Activated CD8-positive, alpha-beta memory T cell treated with anti-CD3 and anti-CD28 coated beads, Interleukin-2, amount 50 U/mL, for 1 hour (primary cell): Measurements from ENCODE around the gene BHMT.
"Not testable (repeated sequence)": the region's sequence is repeated elsewhere in the genome, so short reads cannot be mapped to it uniquely, and the experiment has no call there.

Source experiments
- DNase-seq: peaks from one replicate; pipeline ENCODE4 v3.0.0-alpha.2; 2020; ENCODE audit errors: extremely low read depth

The BHMT gene

DNA sequence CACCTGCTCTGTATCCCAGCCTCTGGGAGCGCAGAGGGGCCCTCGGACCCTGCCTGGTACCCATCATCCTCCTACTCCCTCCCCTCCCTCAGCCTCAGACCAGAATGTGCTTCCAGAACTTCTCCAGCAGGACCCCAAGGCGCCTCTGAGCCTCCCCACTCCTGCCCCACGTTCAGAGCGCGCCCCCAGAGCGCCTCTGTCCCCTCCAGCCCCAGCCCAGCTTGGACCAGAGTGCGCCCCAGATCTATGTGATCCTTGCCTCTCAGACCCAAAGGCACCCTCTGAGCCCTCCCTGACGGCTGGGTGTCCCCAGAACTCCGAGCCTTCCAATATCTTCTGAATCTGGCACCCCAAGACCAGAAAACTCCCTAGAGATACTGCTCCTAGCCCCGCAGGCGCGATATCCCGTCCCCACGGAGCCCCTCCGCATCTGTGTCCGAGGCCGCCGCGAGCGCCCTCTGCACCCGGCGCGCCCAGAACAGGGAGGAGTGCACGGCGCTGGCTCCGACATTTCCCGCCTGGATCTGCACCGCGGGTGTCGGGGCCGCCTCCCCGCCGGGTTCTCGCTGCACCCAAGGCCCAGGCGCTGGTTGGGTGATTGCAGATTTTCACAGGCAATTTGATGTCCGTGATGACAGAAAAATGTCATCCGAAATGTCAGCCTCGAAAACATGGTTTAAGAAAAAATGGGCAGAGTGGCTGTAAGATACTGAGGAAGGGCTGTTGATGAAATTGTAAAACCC is 522 bp downstream of the BHMT start:
- DNase-seq: no peak

DNA sequence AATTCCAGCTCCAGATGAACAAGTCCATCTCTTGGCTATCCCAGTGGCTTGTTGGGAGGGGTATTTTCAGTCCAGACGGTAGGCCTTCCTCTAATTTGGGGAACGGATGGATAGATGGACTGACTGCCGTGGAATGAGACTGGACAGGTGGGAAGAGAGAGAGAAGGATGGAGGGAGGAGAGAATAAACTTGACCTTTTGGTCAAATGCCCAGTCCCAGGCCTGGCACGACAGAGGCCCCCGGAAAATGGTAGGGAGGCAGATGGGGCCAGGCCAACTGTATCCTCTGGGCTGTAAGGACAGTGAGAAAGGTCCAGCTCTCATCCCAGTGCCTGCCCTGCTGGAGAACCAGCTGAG is 1.1 kb downstream of the BHMT start:
- DNase-seq: no peak

DNA sequence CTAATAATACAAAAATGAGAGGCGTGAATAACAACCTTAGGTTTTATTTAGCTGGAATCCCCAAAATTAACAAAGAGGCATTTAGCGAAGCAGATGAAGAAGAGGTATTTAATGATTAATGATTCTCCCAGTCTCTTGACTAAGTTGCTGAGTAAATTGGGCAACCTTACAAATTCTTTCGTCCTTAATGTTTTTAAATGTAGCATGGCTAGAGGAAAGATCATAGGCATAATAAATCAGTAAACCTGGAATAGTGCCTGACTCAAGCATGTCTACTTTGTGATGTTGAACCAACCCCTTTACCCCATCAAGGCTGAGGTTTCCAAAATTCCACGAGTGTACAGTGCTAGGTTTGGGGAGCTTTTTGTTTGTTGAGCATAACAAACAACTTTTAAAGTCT is 7.9 kb downstream of the BHMT start:
- DNase-seq: no peak

DNA sequence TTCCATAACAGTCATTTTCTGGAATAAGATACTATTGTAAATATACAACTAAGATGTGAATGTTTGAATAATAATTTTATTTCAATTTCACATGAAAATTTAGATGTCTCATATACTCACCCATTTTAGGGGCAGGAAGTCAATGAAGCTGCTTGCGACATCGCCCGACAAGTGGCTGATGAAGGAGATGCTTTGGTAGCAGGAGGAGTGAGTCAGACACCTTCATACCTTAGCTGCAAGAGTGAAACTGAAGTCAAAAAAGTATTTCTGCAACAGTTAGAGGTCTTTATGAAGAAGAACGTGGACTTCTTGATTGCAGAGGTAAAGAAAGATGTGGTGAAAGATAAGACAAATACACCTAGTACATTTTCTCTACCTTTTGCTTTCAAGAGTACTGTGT is 8.6 kb downstream of the BHMT start:
- no peak for DNase-seq

DNA sequence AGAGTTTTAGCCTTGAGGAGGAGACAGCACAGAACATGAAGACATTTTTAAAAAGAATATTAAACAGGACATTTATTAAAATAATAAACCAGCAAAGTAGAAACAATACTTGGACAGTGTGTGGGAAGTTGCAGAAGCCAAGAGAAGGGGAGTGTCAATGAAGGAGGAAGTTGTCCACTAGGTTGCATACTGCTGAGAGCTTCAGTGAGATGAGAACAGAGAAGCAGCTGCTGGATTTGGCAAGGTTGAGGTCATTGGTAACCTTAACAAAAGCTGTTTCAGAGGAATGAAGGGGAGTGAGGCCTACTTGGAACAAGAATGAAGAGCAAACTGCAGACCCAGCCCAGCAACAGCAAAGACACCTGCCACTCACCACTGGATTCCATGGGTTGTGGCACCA is 11.4 kb downstream of the BHMT start:
- DNase-seq: no peak

DNA sequence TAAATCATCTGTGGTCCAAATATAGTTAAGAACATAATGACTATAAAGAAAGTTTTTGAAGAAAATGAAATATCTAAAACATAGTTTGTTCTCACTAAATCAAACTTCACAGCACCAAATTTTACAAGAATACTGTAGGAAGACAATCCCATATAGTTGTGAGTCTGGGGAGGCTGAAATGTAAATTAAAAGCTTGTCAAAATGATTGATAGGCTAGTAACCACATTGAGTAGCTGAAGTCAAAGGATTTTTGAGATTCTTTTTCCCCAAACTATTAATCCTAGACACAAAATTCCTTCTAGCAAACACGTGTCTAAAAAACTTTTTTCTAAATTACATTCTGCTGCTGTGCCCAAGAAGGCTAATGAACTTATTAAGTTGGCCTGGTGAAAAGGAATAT is 13.0 kb downstream of the BHMT start:
- no peak for DNase-seq

DNA sequence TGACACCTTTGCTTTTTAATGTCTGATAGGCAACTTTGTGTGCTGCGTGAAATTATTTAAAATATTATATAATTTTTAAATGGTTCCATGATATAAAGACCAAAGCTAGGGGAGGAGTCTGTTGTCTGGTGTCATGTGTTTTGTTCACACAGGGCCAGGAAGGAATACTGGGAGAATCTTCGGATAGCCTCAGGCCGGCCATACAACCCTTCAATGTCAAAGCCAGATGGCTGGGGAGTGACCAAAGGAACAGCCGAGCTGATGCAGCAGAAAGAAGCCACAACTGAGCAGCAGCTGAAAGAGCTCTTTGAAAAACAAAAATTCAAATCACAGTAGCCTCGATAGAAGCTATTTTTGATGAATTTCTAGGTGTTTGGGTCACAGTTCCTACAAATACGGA is 19.2 kb downstream of the BHMT start:
- DNase-seq: no peak

DNA sequence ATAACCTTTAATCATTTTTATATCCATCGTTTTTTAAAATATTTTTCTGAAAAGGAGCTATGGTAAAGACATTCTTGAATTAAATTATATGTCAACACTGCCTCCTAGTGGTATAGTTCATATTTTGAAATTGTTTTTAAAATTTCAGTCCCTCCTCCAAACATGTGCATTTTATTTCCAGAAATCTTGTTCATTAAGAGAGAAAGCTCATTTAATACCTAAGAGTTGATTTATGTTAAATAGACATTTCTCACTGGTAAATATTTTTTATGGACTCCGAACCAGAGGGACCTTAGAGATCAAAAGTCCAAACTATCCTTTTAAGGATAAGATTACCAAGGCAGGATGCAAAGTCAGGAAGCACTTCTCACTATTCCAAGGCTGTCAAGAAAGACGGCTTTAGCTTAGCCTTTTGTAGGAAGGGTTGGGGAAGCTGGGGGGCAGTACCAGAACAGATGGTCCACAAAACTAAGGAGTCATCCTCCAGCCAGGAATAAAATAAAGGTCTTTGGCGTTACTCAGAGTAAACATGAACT is 21.6 kb downstream of the BHMT start:
- no peak for DNase-seq

DNA sequence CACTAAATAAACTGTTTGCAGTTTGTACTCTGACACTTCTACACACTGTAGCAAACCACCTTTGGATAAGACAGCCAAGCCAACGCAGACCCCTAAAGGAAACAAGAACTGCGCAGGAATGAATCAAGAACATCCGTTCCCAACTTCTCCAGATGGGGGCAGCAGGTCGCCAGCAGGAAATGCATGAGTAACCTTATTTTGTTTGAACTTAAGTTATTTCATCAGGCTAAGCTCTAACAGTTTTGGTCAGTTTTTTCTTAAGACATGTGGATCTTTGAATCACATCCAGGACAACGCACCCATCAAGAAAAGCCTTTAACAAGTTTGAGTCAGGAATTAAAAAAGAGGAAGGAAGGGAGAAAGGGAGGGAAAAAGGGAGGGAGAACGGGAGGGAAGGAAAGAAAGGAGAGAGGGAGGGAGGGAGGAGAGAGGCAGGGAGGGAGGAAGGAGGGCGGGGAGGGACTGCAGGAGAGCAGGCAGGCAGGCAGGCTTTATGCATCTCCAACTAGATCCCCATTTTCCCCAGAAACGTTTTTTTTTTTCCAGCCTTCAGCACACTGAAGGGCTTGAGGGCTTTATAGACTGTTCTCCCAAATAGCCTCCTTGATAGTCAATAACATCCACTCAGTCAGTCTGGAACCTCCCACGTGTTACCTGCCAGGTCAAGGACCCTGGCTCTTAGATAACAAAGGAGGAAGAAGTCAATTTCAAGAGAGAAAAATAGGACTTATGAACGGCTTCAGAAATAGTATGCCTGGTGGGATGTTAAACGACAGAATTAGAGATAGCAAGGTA is 22.2 kb downstream of the BHMT start:
- no peak for DNase-seq

DNA sequence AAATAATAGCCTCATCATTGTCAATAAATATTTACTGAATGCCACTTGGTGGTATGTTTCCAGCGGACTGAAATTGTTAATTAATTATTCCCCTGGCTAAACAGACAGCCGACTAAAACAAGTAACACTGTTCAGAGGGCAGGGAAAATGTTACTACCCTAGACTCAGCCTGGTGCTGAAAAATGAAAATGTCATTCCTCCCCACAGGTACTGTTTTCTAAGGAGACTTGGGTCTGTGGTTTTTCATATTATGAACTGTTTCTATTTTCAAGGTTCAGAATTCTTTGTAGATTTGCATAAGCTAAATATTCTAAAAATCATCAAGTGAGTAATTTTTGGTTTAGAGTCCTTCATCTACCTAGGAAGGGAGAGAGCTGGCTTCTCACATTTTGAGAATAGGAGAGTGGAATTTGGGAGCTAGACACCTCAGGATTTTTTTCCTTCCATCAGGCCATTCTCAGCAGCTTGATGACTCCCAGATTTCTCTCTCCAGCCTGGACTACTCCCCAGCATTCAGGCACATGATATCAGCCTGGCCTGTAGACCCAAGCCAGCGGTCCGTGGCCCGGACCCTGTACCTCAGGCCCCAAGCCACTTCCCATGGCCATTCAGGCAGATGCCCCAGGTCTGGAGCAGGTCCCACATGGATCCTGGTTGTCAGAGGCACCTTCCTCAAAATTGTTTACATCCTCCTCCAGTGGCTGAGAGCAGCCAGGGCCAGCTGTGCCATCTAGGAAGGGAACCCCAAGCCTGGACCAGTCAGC is 24.4 kb downstream of the BHMT start:
- DNase-seq: no peak

DNA sequence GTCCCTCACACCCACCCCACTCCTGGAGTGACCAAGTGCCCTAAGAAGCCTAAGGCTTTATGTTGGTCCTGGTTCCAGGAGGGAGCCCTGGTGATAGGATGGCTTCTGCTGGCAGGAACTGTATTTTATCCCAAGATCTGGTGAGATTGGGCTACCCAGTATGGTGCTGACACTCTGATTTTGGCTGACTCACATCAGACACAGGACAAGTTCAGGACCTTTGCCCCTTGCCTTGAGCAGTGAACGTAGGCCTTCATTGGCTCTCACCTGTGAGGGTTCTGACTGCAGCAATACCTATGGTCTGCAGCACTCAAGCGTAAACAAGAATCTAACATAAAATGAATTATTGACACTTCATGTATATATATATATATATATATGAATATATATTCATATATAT is 25.0 kb downstream of the BHMT start:
- no peak for DNase-seq

DNA sequence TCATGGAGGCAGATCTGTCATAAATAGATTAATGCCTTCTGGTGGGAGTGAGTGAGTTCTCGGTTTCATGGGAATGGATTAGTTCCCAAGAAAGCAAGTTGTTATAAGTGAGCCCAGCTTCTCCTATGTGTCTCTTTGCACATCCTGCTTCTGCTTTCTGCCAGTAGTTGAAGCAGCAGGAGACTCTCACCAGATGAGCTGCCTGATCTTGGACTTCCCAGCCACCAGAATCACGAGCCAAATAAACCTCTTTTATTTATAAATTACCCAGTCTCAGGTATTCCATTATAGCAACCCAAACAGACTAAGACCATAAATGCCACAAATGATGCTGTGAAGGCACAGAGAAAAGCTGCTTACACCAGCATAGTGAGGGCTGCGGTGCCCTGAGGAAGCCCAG is 28.9 kb downstream of the BHMT start:
- no peak for DNase-seq

DNA sequence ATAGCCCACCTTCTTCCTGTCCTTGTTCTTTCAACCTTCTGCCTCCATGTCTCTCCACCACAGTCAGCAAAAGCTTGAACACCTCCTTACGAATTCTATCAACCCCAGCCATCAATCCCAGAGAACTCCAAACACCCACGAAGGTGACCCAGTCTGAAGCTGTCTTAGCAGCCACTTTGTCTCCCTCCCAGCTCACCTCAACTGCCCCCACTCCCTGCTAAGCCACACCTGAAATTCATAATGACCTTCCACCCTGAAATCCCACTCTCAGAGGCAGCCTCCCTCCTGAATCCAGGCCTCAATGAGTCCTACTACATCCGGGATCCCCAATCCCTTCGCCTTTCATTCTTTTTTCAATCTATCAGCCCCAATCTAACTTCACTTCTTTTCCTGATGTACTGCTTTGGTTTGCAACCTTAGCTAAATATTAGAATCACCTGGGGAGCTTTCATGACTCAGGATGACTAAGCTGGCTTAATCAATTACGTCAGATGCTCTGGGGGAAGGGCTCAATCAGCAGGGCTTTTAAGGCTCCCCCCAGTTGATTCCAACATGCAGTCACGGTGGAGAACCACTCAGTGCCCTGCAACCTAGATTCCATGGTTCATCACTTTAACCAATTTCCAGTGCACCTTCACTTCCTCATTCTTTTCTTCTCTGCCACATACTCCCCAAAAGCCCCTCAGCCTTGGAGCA is 32.2 kb downstream of the BHMT start:
- DNase-seq: no peak

DNA sequence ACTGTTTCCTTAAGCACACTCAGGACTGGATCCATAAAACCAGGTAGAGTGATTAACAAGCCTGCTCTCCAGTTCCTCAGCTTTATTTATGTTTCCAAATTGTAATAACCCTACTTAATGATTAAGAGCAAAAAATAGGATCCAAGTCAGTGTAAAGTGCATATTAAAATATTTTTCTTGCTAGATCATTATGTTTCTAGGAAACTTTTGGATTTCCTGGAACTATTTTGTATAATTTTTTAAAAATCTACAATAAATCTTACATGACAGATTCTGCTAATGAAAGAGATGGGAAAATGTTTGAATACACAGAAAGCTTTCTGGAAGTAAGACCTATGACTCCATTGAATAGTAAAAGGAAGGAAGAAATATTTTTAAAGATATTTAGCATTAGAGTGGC is 35.5 kb downstream of the BHMT start:
- DNase-seq: no peak

DNA sequence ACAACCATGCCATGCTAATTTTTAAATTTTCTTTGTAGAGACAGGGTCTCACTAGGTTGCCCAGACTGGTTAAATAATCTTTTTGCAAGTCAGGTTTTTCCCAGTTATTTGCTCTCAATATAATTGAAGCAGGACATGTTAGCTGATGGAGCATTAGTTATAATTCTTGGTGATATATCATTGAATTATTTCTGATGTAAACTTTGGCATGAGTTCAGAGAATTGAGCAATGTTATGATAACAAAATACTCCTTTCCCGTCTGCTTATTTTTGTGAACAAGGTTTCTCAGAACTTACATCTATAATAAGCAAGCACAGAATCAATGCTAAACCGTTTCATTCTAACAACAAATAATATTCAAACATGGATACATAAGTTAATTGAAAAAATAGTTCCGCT is 37.8 kb downstream of the BHMT start:
- no peak for DNase-seq

DNA sequence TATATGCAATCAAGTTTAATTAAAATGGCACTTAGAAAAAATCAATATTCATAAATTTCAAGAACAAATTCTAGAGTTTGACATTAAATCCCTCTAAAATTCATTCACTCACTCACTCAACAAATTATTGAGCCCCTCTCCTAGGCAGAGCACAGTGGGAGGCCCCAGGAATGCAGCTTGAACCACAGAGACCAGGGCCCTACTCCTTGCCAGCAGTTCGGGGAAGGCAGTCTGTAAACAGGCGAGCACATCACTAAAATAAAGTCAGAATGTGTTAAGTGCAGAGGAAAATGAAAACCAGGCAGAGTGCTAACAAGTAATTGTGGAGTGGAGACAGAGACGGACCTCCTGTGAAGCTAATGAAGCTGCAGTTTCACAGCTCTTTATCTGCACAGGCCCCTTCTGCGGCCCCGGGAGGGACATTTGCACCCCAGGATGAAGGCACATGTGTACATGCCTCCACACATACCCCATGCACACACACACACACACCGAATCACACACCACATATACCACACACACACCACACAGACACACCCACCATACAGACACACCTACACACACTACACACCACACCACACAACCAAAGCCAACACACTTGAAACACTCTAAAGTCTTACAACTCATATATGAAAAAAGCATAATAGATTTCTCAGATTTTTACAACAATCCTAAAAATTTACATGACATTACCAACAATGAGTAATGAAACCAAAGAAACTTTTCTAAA is 40.5 kb downstream of the BHMT start:
- DNase-seq: no peak

DNA sequence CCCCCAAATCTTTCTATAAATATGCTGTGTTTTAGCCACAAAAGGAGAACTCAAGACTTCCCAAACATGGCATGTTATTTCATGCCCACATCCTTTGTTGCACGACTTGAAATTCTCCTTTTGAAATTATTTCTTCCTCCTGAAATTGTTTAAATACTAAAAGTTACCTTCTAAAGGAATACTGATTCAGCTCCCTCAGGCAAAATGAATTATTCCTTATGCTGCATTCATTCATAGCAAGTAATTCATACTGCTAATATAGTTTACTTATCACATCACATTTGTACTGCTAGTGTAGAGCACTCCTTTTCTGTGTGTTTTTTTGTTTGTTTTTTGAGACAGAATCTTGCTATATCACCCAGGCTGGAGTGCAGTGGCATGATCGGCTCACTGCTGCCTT is 45.7 kb downstream of the BHMT start:
- DNase-seq: no peak

DNA sequence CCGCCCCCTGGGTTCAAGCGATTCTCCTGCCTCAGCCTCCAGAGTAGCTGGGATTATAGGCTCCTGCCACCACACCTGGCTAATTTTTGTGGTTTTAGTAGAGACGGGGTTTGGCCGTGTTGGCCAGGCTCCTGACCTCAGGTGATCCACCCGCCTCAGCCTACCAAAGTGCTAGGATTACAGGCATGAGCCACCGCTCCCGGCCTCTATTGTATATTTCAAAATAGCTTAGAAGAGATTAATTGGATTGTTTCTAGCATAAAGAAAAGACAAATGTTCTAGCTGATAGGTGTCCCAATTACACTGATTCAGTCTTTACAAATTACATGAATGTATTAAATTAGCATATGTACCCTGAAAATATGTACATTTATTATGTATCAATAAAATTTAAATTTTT is 50.0 kb downstream of the BHMT start:
- not testable (repeated sequence) for DNase-seq

DNA sequence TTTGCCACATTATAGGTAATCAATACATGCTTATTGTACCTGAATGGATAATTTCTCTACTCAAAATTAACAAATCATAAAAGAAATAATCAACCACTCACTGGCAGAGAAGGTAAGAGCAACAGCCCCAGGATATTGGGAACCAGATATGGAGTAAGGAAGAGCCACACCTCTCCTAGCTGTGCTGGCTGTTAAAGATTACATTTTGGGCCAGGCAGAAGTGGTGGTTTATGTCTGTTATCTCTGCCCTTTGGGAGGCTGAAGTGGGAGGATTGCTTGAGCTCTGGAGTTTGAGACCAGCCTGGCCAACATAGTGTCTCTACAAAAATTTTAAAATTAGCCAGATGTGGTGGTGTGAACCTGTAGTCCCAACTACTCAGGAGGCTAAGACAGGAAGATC is 56.4 kb downstream of the BHMT start:
- no peak for DNase-seq

DNA sequence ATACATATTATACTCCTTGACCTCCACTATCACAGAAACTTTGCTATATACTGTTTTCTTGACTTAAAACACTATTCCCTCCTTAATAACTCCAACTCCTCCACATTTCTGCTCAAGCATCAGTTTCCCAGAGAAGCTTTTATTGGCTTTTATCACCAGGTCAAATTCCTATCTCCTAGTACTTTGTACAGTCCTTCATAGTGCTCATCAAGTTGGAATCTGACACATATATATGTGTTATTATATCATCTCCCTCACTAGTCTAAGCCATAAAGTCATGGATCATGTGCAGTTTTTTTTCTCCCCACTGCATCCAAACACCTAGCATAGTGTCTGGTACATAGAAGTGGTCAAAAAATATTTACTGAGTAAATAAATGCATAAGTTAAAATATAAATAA is 59.1 kb downstream of the BHMT start:
- DNase-seq: no peak

DNA sequence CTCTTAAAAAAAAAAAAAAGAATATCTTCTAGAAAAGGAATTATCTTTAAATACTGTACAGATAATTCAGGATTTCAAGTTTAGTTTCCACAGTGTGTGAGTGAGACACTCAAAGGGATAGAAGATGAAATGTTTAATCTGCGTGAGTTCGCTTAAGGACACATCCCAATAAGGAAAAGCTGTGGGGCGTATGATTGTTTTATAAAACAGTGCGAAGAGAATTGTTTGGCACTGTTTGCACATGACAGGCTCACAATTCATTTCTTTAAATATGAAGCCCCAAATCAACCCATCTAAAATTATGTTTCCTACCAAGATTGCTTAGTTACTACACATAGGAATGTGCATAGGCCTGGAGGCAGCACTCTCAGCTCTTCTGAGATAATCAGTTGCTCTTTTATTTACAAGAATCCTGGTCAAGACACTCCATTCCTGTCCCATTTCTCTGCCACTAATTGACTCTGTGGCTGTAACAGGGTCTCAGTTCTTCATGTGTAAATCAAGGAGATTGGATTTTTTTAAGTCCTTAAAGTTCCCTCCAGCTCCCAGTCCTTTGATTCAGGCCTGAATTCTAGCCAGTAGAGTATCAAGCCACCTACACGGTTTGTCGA is 60.1 kb downstream of the BHMT start:
- DNase-seq: no peak
